KMS-11 (cell line): Measurements from ENCODE around the gene NFATC2.

ENCODE experiments used
- H2AFZ ChIP-seq: fragments of 200-600 bp; sonication (generic); 2 replicates; pipeline ENCODE4 v1.6.1; 2016; ENCODE audit warnings: antibody characterized with exemption, mixed run types, low read depth
- H3K27ac ChIP-seq: fragments of 200-600 bp; sonication (generic); 2 replicates; pipeline ENCODE4 v1.6.1; 2016; ENCODE audit warnings: mild to moderate bottlenecking, mixed run types
- H3K27me3 ChIP-seq: fragments of 200-600 bp; sonication (generic); 2 replicates; pipeline ENCODE4 v1.6.1; 2017; ENCODE audit warnings: mild to moderate bottlenecking, low read depth, mixed run types, moderate library complexity; ENCODE audit not compliant: insufficient read depth
- H3K36me3 ChIP-seq: fragments of 200-600 bp; sonication (generic); 2 replicates; pipeline ENCODE4 v1.6.1; 2017; ENCODE audit warnings: mild to moderate bottlenecking, mixed run types; ENCODE audit not compliant: insufficient read depth
- H3K4me1 ChIP-seq: fragments of 200-600 bp; sonication (generic); 2 replicates; pipeline ENCODE4 v1.6.1; 2016; ENCODE audit warnings: mild to moderate bottlenecking, low read depth, mixed run types; ENCODE audit not compliant: poor library complexity, severe bottlenecking
- H3K4me2 ChIP-seq: fragments of 200-600 bp; sonication (generic); 2 replicates; pipeline ENCODE4 v1.7.0; 2016; ENCODE audit warnings: mild to moderate bottlenecking, mixed run types
- H3K4me3 ChIP-seq: fragments of 200-600 bp; sonication (generic); IDR thresholded peaks from 2 replicates; pipeline ENCODE4 v1.6.1; 2017; ENCODE audit warnings: low read depth, low read length, mixed read lengths; ENCODE audit not compliant: insufficient read depth
- H3K79me2 ChIP-seq: fragments of 200-600 bp; sonication (generic); 2 replicates; pipeline ENCODE4 v1.6.1; 2016; ENCODE audit warnings: low read depth, mixed run types; ENCODE audit not compliant: insufficient read depth
- H3K9ac ChIP-seq: fragments of 200-600 bp; sonication (generic); 2 replicates; pipeline ENCODE4 v1.6.1; 2016; ENCODE audit warnings: mild to moderate bottlenecking, mixed run types
- H4K20me1 ChIP-seq: fragments of 200-600 bp; sonication (generic); 2 replicates; pipeline ENCODE4 v1.6.1; 2016; ENCODE audit warnings: mild to moderate bottlenecking, mixed run types; ENCODE audit not compliant: insufficient read depth
- CTCF ChIP-seq: fragments of 200-600 bp; sonication (generic); conservative IDR thresholded peaks from 2 replicates; pipeline ENCODE4 v1.6.1; 2017; ENCODE audit warnings: low read depth, mild to moderate bottlenecking, antibody characterized with exemption, low read length, moderate library complexity, mixed read lengths

The NFATC2 gene

GRCh38 chr20:51382111-51382985 lies 160.2 kb downstream of the NFATC2 start:
- no peak overlapping the region for H2AFZ ChIP-seq
- no peak overlapping the region for H3K4me3 ChIP-seq
- no peak overlapping the region for H3K4me2 ChIP-seq
- H3K4me1 ChIP-seq, result peaks cover 16% of the 10 kb centered on the region
- H3K36me3 ChIP-seq, result no peaks in the 10 kb centered on the region
- H3K79me2 ChIP-seq, result no peaks in the 10 kb centered on the region
- no peaks in the 10 kb centered on the region for H3K27me3 ChIP-seq
- no peaks in the 10 kb centered on the region for H4K20me1 ChIP-seq
- H3K27ac ChIP-seq, result no peak overlapping the region
- no peak overlapping the region for H3K9ac ChIP-seq
- no peak for TF ChIP-seq CTCF

- H3K27me3 ChIP-seq, result no peaks in the 10 kb centered on the region
- no peaks in the 10 kb centered on the region for H3K36me3 ChIP-seq
- H3K4me3 ChIP-seq, result no peak overlapping the region
- H4K20me1 ChIP-seq, result no peaks in the 10 kb centered on the region
- H3K4me1 ChIP-seq, result peaks cover 8% of the 10 kb centered on the region
- H3K4me2 ChIP-seq, result no peak overlapping the region
- H2AFZ ChIP-seq, result no peak overlapping the region
- H3K9ac ChIP-seq, result no peak overlapping the region
- H3K27ac ChIP-seq, result no peak overlapping the region
- no peak for TF ChIP-seq CTCF
- no peaks in the 10 kb centered on the region for H3K79me2 ChIP-seq
Measured at GRCh38 chr20:51381557-51381956, 161.0 kb downstream of the NFATC2 start.

GRCh38 chr20:51380401-51381385 lies 161.8 kb downstream of the NFATC2 start:
- Histone ChIP-seq H3K4me2 (no peak overlapping the region), H3K27me3 (no peaks in the 10 kb centered on the region), H3K4me3 (no peak overlapping the region), H2AFZ (no peak overlapping the region), H3K79me2 (no peaks in the 10 kb centered on the region), H4K20me1 (no peaks in the 10 kb centered on the region), H3K36me3 (no peaks in the 10 kb centered on the region), H3K4me1 (peaks cover under 1% of the 10 kb centered on the region), H3K27ac (no peak overlapping the region), H3K9ac (no peak overlapping the region)
- TF ChIP-seq CTCF, result no peak

GRCh38 chr20:51379601-51380341 lies 162.7 kb downstream of the NFATC2 start:
- no peak overlapping the region for H3K4me3 ChIP-seq
- TF ChIP-seq CTCF, result no peak
- no peaks in the 10 kb centered on the region for H3K27me3 ChIP-seq
- no peak overlapping the region for H3K27ac ChIP-seq
- H4K20me1 ChIP-seq, result no peaks in the 10 kb centered on the region
- no peak overlapping the region for H3K4me2 ChIP-seq
- no peaks in the 10 kb centered on the region for H3K36me3 ChIP-seq
- H3K4me1 ChIP-seq, result no peaks in the 10 kb centered on the region
- H2AFZ ChIP-seq, result no peak overlapping the region
- no peak overlapping the region for H3K9ac ChIP-seq
- H3K79me2 ChIP-seq, result no peaks in the 10 kb centered on the region
